DOHH2 (cell line): ENCODE results near the gene PGBD2.

Experiments
- CTCF ChIP-seq: fragments of 200-600 bp; sonication (generic); IDR thresholded peaks from one replicate; pipeline ENCODE4 v1.5.1; 2014; ENCODE audit warnings: antibody characterized with exemption, mild to moderate bottlenecking, low read depth, low read length; ENCODE audit not compliant: poor library complexity, severe bottlenecking
- EZH2phosphoT487 ChIP-seq: fragments of 200-600 bp; sonication (generic); IDR thresholded peaks from 2 replicates; pipeline ENCODE4 v1.6.1; 2017; ENCODE audit warnings: borderline replicate concordance, mild to moderate bottlenecking, antibody characterized with exemption, low read length, moderate library complexity, mixed read lengths

GRCh38 chr1:248910761-248911160, 4.7 kb downstream of the PGBD2 start:
- TF ChIP-seq CTCF = no peak
- no peak for TF ChIP-seq EZH2phosphoT487
